SU-DHL-6 (cell line): Measurements from ENCODE around the gene POLR3B.

ENCODE experiments used
- H2AFZ ChIP-seq: fragments of 200-600 bp; sonication (generic); 2 replicates; pipeline ENCODE4 v1.6.1; 2014; ENCODE audit warnings: low read depth, mild to moderate bottlenecking, moderate library complexity, mixed read lengths, antibody characterized with exemption, low read length; ENCODE audit not compliant: severe bottlenecking
- H3F3A ChIP-seq: fragments of 200-600 bp; shearing (Covaris generic); 2 replicates; pipeline ENCODE4 v1.6.0; 2016; ENCODE audit warnings: antibody characterized with exemption, mild to moderate bottlenecking; ENCODE audit not compliant: insufficient read depth
- H3K27ac ChIP-seq: fragments of 200-600 bp; sonication (generic); 2 replicates; pipeline ENCODE4 v1.5.1; 2016; ENCODE audit warnings: low read depth, mild to moderate bottlenecking, low read length, moderate library complexity, mixed read lengths
- H3K27me3 ChIP-seq: fragments of 200-600 bp; sonication (generic), shearing (Covaris generic); 2 replicates; pipeline ENCODE4 v1.6.0; 2014; ENCODE audit warnings: mild to moderate bottlenecking, low read length
- H3K36me3 ChIP-seq: fragments of 200-600 bp; sonication (generic); 2 replicates; pipeline ENCODE4 v1.6.1; 2014; ENCODE audit warnings: mild to moderate bottlenecking, low read length, mixed read lengths
- H3K4me2 ChIP-seq: fragments of 300-600, 200-600 bp; shearing (Covaris generic), sonication (generic); 2 replicates; pipeline ENCODE4 v1.6.0; 2014; ENCODE audit warnings: low read length, low read depth, mild to moderate bottlenecking; ENCODE audit not compliant: poor library complexity, severe bottlenecking
- H3K4me3 ChIP-seq: fragments of 200-600 bp; sonication (generic); 2 replicates; pipeline ENCODE4 v1.5.1; 2014; ENCODE audit warnings: antibody characterized with exemption, low read length, mild to moderate bottlenecking, mixed read lengths; ENCODE audit not compliant: insufficient read depth, poor library complexity, severe bottlenecking
- H3K79me2 ChIP-seq: fragments of 200-600 bp; sonication (generic); 2 replicates; pipeline ENCODE4 v1.6.1; 2014; ENCODE audit warnings: mild to moderate bottlenecking, low read length, moderate library complexity; ENCODE audit not compliant: insufficient read depth
- H3K9ac ChIP-seq: fragments of 200-600 bp; sonication (generic); 2 replicates; pipeline ENCODE4 v1.7.0; 2014; ENCODE audit warnings: mild to moderate bottlenecking, low read length
- H3K9me2 ChIP-seq: fragments of 200-600 bp; sonication (generic); replicated peaks from 2 replicates; pipeline ENCODE4 v1.6.1; 2014; ENCODE audit warnings: low read length; ENCODE audit not compliant: insufficient read depth
- H3K9me3 ChIP-seq: fragments of 200-600 bp; sonication (generic); 2 replicates; pipeline ENCODE4 v1.6.1; 2014; ENCODE audit warnings: low read length, mixed read lengths; ENCODE audit not compliant: insufficient read depth
- H4K20me1 ChIP-seq: fragments of 200-600 bp; sonication (generic); 2 replicates; pipeline ENCODE4 v1.6.1; 2014; ENCODE audit warnings: low read depth, mild to moderate bottlenecking, antibody characterized with exemption, low read length, moderate library complexity, mixed read lengths
- EZH2phosphoT487 ChIP-seq: fragments of 200-600 bp; sonication (generic), shearing (Covaris generic); conservative IDR thresholded peaks from 2 replicates; pipeline ENCODE4 v1.6.1; 2018; ENCODE audit warnings: mild to moderate bottlenecking, antibody characterized with exemption, low read length, moderate library complexity, mixed read lengths
- TF ChIP-seq, protein P1 (sequence below): fragments of 200-600 bp; sonication (generic); IDR thresholded peaks from one replicate; pipeline ENCODE4 v1.5.1; 2017; ENCODE audit warnings: antibody characterized with exemption, mild to moderate bottlenecking, low read length, moderate library complexity; ENCODE audit not compliant: insufficient read depth, poor library complexity, severe bottlenecking

The POLR3B gene

DNA sequence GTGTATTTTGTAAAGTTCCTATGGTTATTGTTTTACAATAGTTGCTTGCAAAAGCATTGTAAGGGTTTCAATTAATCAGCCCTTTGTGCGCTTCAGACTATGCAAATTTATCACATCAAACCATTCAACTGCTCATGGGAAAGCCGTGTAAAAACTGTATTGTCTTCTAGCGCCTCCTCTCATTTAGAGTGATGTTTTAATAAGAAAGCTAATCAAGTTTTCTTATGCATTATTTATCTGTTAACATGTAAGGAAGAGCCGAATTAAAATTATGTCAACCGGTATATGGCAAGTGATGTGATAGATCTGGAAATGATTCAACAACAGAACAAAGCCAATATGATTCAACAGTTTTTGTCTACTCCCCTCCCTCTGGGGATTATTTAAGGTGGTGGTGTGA lies 132.7 kb downstream of the POLR3B start:
- Histone ChIP-seq H3K27ac (no peak overlapping the region), H3F3A (no peaks in the 10 kb centered on the region), H3K79me2 (no peaks in the 10 kb centered on the region), H2AFZ (no peak overlapping the region), H4K20me1 (no peaks in the 10 kb centered on the region), H3K27me3 (no peaks in the 10 kb centered on the region), H3K9ac (no peak overlapping the region), H3K9me2 (no peaks in the 10 kb centered on the region), H3K4me2 (no peak overlapping the region), H3K36me3 (no peaks in the 10 kb centered on the region), H3K4me3 (no peak overlapping the region), H3K9me3 (no peaks in the 10 kb centered on the region)
- TF ChIP-seq, protein P1, sequence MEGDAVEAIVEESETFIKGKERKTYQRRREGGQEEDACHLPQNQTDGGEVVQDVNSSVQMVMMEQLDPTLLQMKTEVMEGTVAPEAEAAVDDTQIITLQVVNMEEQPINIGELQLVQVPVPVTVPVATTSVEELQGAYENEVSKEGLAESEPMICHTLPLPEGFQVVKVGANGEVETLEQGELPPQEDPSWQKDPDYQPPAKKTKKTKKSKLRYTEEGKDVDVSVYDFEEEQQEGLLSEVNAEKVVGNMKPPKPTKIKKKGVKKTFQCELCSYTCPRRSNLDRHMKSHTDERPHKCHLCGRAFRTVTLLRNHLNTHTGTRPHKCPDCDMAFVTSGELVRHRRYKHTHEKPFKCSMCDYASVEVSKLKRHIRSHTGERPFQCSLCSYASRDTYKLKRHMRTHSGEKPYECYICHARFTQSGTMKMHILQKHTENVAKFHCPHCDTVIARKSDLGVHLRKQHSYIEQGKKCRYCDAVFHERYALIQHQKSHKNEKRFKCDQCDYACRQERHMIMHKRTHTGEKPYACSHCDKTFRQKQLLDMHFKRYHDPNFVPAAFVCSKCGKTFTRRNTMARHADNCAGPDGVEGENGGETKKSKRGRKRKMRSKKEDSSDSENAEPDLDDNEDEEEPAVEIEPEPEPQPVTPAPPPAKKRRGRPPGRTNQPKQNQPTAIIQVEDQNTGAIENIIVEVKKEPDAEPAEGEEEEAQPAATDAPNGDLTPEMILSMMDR = no peak

DNA sequence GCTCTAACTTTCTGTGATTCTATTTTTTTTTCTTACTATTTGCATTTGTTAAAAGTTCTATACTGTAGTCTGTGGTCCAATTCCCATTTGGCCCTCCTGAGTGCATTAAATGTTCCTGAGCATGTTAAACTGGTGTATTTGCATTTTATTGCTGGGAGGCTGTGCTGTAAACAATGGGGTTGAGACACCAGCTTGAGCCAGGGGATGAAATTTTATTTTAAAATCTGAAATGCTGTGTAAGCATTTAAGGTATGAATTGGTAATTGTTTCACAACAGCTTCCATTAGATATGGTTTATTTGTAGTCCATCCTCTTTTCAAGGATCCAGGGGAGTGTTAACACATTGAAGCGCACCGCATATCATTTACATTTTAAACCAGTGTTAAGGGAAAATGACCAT lies 135.3 kb downstream of the POLR3B start:
- H3K36me3 ChIP-seq = no peaks in the 10 kb centered on the region
- H3K9ac ChIP-seq = no peak overlapping the region
- no peak overlapping the region for H3K4me3 ChIP-seq
- no peak overlapping the region for H3K27ac ChIP-seq
- no peaks in the 10 kb centered on the region for H3F3A ChIP-seq
- H3K9me3 ChIP-seq = no peaks in the 10 kb centered on the region
- H2AFZ ChIP-seq = no peak overlapping the region
- TF ChIP-seq, protein P1 = no peak
- no peak for TF ChIP-seq EZH2phosphoT487
- no peaks in the 10 kb centered on the region for H3K9me2 ChIP-seq
- H3K4me2 ChIP-seq = no peak overlapping the region
- H4K20me1 ChIP-seq = no peaks in the 10 kb centered on the region
- no peaks in the 10 kb centered on the region for H3K79me2 ChIP-seq
- H3K27me3 ChIP-seq = no peaks in the 10 kb centered on the region

DNA sequence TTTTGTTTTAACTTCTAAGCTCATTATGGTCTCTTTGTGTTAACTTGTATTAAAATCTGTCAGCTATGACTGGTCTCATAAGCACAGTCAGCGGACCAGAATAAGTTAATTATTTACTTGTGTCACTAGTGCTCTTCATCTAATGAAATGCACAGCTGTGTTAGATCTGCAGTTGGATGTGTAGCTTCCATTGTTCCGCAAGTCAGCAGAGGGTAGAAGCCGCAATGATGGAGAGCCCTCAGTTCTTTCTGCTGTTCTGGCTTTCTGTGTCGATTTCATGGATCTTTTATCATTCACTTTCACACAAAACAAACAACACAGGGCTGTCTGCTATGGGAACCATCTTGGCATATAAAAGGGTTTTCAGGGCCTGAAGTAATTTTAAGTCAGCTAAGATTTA lies 136.0 kb downstream of the POLR3B start:
- TF ChIP-seq EZH2phosphoT487 = no peak
- TF ChIP-seq, protein P1 = no peak
- Histone ChIP-seq H2AFZ (no peak overlapping the region), H3F3A (no peaks in the 10 kb centered on the region), H3K27me3 (no peaks in the 10 kb centered on the region), H3K4me3 (no peak overlapping the region), H3K79me2 (no peaks in the 10 kb centered on the region), H3K36me3 (no peaks in the 10 kb centered on the region), H4K20me1 (no peaks in the 10 kb centered on the region), H3K9me3 (no peaks in the 10 kb centered on the region), H3K4me2 (no peak overlapping the region), H3K27ac (no peak overlapping the region), H3K9ac (no peak overlapping the region), H3K9me2 (no peaks in the 10 kb centered on the region)
